Erythroblast (primary cell): ENCODE measurements around the gene DDX3Y.

Experiments used
- GATA1 ChIP-seq: IDR thresholded peaks from 2 replicates; pipeline ENCODE4 v1.6.1; 2011; ENCODE audit warnings: low read depth, mild to moderate bottlenecking, control low read depth, low read length, moderate library complexity
- POLR2A ChIP-seq: IDR thresholded peaks from 2 replicates; pipeline ENCODE4 v1.6.1; 2011; ENCODE audit warnings: mild to moderate bottlenecking, low read length

DNA sequence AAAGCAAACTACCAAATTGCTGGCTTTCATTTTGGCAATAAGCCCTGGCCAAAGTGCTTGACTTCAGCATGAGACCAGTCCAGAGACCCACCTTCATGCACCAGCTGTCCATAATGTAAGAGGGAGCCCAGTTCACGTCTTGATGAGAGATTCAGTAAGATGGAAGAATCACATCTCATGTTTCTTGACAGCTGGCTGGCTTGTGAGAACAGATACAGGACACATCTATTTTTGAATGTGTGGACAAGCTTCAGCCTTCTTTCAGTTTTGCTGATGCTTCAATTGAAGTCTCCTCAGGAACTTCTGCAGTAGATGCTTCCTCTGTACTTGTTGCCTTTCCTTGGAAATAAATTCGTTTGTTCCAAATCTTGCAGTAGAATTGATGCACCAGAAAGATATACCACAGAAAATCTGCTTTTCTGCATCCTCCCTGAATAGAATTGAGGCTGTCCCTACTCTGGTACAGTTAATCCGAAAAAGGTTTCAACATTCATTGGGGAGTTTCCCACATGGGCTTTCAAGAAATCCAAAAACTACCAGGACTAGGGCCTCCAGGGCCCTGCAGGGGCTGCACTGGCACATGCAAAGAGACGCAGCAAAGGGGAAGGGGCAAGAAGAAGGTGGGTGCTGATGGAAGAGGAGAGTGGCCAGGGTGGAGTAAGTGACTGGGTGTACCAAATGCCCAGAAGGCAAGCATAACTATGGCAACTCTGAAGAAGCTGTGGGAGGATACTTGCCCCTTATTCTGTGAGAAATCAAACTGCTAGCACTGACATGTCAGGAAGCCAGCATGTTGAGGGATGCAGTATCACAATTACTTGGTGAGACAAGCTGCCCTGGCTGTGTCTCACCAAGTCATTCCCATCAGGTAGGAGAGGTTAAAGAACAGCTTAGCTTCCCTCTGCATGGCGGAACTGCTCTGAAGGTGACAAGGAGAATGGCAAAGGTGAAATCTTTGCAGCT, 37.3 kb downstream of the DDX3Y start:
- TF ChIP-seq POLR2A = no peak
- no peak for TF ChIP-seq GATA1
